ENCODE results near the gene TJP1. TPM values are rescaled to one million over a fixed set of nuclear protein-coding genes. Genes with fewer than 3 reads are reported as not detected.
A peak's percentile ranks its signal among the peaks of the same experiment; 100 is the strongest.
"Not testable (repeated sequence)": the region's sequence is repeated elsewhere in the genome, so short reads cannot be mapped to it uniquely, and the experiment has no call there.

The TJP1 gene
- total RNA-seq, 1 experiment from 2014 or later, result 45.2 TPM

- DNase-seq (ENCODE audit: low read depth), result no peak
Observed at GRCh38 chr15:29800491-29801366, 21.5 kb downstream of the TJP1 start.

- DNase-seq (ENCODE audit: low read depth), result no peak
Observed at GRCh38 chr15:29799859-29800258, 22.4 kb downstream of the TJP1 start.

GRCh38 chr15:29795610-29796009, 26.7 kb downstream of the TJP1 start:
- no peak for DNase-seq (ENCODE audit: low read depth)

- peak; percentile 25 for DNase-seq (ENCODE audit: low read depth)
Observed at GRCh38 chr15:29792426-29793159, 29.7 kb downstream of the TJP1 start.

- no peak for DNase-seq (ENCODE audit: low read depth)
Observed at GRCh38 chr15:29790607-29791006, 31.7 kb downstream of the TJP1 start.

GRCh38 chr15:29789871-29790270, 32.4 kb downstream of the TJP1 start:
- peak; percentile 49 for DNase-seq (ENCODE audit: low read depth)

- DNase-seq (ENCODE audit: low read depth), result no peak
Observed at GRCh38 chr15:29788433-29789034, 33.7 kb downstream of the TJP1 start.

- DNase-seq (ENCODE audit: low read depth), result no peak
Observed at GRCh38 chr15:29787767-29788166, 34.5 kb downstream of the TJP1 start.

GRCh38 chr15:29785642-29786041, 36.6 kb downstream of the TJP1 start:
- no peak for DNase-seq (ENCODE audit: low read depth)

GRCh38 chr15:29785136-29785535, 37.1 kb downstream of the TJP1 start:
- peak; percentile 10 for DNase-seq (ENCODE audit: low read depth)

- peak; percentile 58 for DNase-seq (ENCODE audit: low read depth)
Observed at GRCh38 chr15:29784413-29784812, 37.9 kb downstream of the TJP1 start.

- DNase-seq (ENCODE audit: low read depth), result not testable (repeated sequence)
Observed at GRCh38 chr15:29782816-29783215, 39.5 kb downstream of the TJP1 start.

GRCh38 chr15:29778382-29778781, 43.9 kb downstream of the TJP1 start:
- DNase-seq (ENCODE audit: low read depth), result no peak

GRCh38 chr15:29776859-29777258, 45.4 kb downstream of the TJP1 start:
- no peak for DNase-seq (ENCODE audit: low read depth)

GRCh38 chr15:29774900-29775299, 47.4 kb downstream of the TJP1 start:
- DNase-seq (ENCODE audit: low read depth), result peak; percentile 79

GRCh38 chr15:29773816-29774215, 48.5 kb downstream of the TJP1 start:
- DNase-seq (ENCODE audit: low read depth), result peak; percentile 14

- no peak for DNase-seq (ENCODE audit: low read depth)
Observed at GRCh38 chr15:29773000-29773399, 49.3 kb downstream of the TJP1 start.

- DNase-seq (ENCODE audit: low read depth), result peak; percentile 42
Observed at GRCh38 chr15:29770796-29771195, 51.5 kb downstream of the TJP1 start.

GRCh38 chr15:29765898-29766527, 56.3 kb downstream of the TJP1 start:
- no peak for DNase-seq (ENCODE audit: low read depth)

GRCh38 chr15:29765234-29765841, 56.9 kb downstream of the TJP1 start:
- no peak for DNase-seq (ENCODE audit: low read depth)

- DNase-seq (ENCODE audit: low read depth), result no peak
Observed at GRCh38 chr15:29759596-29759995, 62.7 kb downstream of the TJP1 start.
